NCI-H2107 treated with DMSO at 0.1 percent for 48 hours (cell line): ENCODE data around the gene LRP1B.

ENCODE experiments used
- DNase-seq: peaks from one replicate; lab custom pipeline; 2025; ENCODE audit not compliant: unreplicated experiment; lab: John Stamatoyannopoulos, UW

Gene LRP1B

GRCh38 chr2:141058556-141058955 lies 1072.3 kb downstream of the LRP1B start:
- DNase-seq: no peak

GRCh38 chr2:141055531-141055930 lies 1075.3 kb downstream of the LRP1B start:
- no peak for DNase-seq

- no peak for DNase-seq
Observed at GRCh38 chr2:141048951-141049350, 1081.9 kb downstream of the LRP1B start.

GRCh38 chr2:141041281-141041680 lies 1089.5 kb downstream of the LRP1B start:
- no peak for DNase-seq

- DNase-seq: no peak
Observed at GRCh38 chr2:141038341-141038740, 1092.5 kb downstream of the LRP1B start.

GRCh38 chr2:141037361-141037760 lies 1093.5 kb downstream of the LRP1B start:
- no peak for DNase-seq

- no peak for DNase-seq
Observed at GRCh38 chr2:141035846-141036420, 1094.9 kb downstream of the LRP1B start.

GRCh38 chr2:141029428-141030078 lies 1101.3 kb downstream of the LRP1B start:
- DNase-seq: no peak

GRCh38 chr2:141027221-141027620 lies 1103.6 kb downstream of the LRP1B start:
- DNase-seq: no peak

- DNase-seq: no peak
Observed at GRCh38 chr2:141021611-141022010, 1109.2 kb downstream of the LRP1B start.

GRCh38 chr2:141021109-141021508 lies 1109.7 kb downstream of the LRP1B start:
- DNase-seq: no peak

- DNase-seq: no peak
Observed at GRCh38 chr2:141020346-141020745, 1110.5 kb downstream of the LRP1B start.

- DNase-seq: no peak
Observed at GRCh38 chr2:141015341-141016047, 1115.3 kb downstream of the LRP1B start.

GRCh38 chr2:141003967-141004657 lies 1126.7 kb downstream of the LRP1B start:
- no peak for DNase-seq

GRCh38 chr2:141001750-141002149 lies 1129.1 kb downstream of the LRP1B start:
- no peak for DNase-seq

- no peak for DNase-seq
Observed at GRCh38 chr2:140998577-140998976, 1132.2 kb downstream of the LRP1B start.

- no peak for DNase-seq
Observed at GRCh38 chr2:140998017-140998416, 1132.8 kb downstream of the LRP1B start.

- DNase-seq: no peak
Observed at GRCh38 chr2:140994856-140995255, 1136.0 kb downstream of the LRP1B start.

GRCh38 chr2:140990416-140990815 lies 1140.4 kb downstream of the LRP1B start:
- no peak for DNase-seq

- no peak for DNase-seq
Observed at GRCh38 chr2:140988597-140988996, 1142.2 kb downstream of the LRP1B start.

GRCh38 chr2:140986456-140986855 lies 1144.4 kb downstream of the LRP1B start:
- no peak for DNase-seq

- DNase-seq: no peak
Observed at GRCh38 chr2:140975237-140975636, 1155.6 kb downstream of the LRP1B start.
